ENCODE results near the gene ENTPD6.

ENTPD6 gene

GRCh38 chr20:25207960-25208534, 12.5 kb downstream of the ENTPD6 start:
- DNase-seq (ENCODE audit: low read depth in 3 of 3, low spot score in 1 of 3): no peak

DNA sequence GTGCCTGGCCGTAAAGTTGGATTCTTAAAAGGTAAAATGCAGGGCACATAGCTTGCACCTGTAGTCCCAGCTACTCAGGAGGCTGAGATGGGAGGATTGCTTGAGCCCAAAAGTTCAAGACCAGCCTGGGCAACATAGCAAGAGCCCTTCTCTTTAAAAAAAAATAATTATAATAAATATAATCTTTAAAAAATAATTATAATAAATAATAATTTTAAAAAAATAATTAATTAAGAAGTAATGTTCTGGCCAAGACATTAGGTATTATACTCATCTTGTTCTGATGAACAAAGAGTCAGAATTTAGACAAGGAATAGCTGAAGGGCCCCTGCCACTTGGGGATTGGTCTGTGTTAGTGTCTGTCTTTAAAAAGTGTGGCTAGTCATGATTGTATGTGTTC, 13.9 kb downstream of the ENTPD6 start:
- no peak for DNase-seq (ENCODE audit: low read depth in 3 of 3, low spot score in 1 of 3)

- no peak for DNase-seq (ENCODE audit: low read depth in 3 of 3, low spot score in 1 of 3)
These were observed 14.4 kb downstream of the ENTPD6 start for GRCh38 chr20:25209911-25210310.

GRCh38 chr20:25211273-25211672, 15.8 kb downstream of the ENTPD6 start:
- DNase-seq (ENCODE audit: low read depth in 3 of 3, low spot score in 1 of 3): no peak

- no peak for DNase-seq (ENCODE audit: low read depth in 3 of 3, low spot score in 1 of 3)
These were observed 16.7 kb downstream of the ENTPD6 start for GRCh38 chr20:25212242-25212641.

DNA sequence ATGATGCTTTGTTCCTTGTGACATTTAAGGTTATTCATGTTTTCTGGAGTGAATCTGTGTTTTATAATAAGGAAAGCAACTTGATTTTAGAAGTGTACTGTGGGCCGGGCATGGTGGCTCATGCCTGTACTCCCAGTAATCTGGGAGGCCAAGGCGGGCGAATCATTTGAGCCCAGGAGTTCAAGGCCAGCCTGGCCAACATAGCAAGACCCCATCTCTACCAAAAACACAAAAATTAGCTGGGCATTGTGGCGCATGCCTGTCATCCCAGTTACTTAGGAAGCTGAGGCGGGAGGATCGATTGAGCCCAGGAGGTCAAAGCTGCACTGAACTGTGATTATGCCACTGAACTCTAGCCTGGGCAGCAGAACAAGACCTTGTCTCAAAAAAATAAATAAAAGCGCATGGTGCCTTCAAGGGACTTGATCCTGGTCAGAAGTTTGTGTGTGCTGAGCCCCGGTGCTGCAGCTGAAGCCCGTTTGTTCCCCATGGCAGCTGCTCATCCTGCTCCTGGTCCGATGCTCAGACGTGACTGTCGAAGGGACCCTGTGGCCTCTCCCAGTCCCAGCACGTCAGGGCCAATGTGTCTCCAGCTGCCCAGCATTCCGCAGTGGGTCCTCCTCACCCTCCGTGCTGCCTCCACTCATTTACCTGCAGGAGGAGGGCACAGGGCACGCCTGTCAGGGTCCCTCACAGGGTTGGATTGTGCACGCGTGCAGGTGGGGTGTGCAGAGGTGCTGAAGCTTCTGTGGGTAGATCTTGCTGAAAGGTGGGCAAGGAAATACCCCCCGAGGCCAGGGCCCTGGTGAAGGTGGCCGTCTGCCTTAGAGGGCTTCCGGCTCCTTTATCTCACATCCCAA, 18.3 kb downstream of the ENTPD6 start:
- DNase-seq (ENCODE audit: low read depth in 3 of 3, low spot score in 1 of 3): no peak

DNA sequence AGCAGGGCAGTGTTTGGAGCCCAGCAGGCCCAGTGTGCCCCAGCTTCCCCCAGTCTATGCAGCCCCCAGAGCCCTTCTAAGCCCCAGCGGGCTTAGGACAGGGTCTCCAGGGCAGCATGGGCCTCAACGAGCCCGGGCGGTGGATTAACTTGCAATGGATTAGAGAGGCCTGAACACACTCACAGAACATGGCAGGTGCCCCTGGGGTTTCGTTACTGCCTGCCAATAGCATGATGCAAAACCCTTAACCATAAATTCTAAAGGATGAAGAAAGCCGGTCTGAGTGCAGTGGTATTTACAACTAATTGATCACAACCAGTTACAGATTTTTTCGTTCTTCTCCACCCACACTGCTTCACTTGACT, 18.9 kb downstream of the ENTPD6 start:
- no peak for DNase-seq (ENCODE audit: low read depth in 3 of 3, low spot score in 1 of 3)

- no peak for DNase-seq (ENCODE audit: low read depth in 3 of 3, low spot score in 1 of 3)
These were observed 19.3 kb downstream of the ENTPD6 start for GRCh38 chr20:25214819-25215218.

GRCh38 chr20:25215521-25215920, 20.0 kb downstream of the ENTPD6 start:
- no peak for DNase-seq (ENCODE audit: low read depth in 3 of 3, low spot score in 1 of 3)

GRCh38 chr20:25216199-25216945, 20.9 kb downstream of the ENTPD6 start:
- DNase-seq (ENCODE audit: low read depth in 3 of 3, low spot score in 1 of 3): no peak

GRCh38 chr20:25217161-25218108, 21.9 kb downstream of the ENTPD6 start:
- no peak for DNase-seq (ENCODE audit: low read depth in 3 of 3, low spot score in 1 of 3)

- DNase-seq (ENCODE audit: low read depth in 3 of 3, low spot score in 1 of 3): no peak
These were observed 22.6 kb downstream of the ENTPD6 start for GRCh38 chr20:25218109-25218486.

DNA sequence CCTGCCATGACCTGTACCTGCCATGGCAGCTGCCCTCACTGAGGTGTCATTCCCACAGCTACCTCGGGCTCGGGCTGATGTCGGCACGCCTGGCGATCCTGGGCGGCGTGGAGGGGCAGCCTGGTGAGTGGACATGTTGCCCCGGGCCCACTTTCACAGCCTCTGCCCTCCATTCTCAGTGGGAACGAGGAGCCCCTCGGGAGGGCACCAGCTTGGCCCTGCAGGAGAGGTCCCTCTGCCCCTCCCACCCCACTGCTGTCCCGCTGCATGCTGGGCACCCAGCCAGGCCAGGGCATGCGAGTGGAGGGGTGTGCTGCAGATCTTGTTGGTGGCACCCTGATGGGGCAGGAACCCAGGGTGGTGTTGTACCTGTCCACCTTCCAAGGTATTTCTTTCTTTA, 23.0 kb downstream of the ENTPD6 start:
- no peak for DNase-seq (ENCODE audit: low read depth in 3 of 3, low spot score in 1 of 3)

DNA sequence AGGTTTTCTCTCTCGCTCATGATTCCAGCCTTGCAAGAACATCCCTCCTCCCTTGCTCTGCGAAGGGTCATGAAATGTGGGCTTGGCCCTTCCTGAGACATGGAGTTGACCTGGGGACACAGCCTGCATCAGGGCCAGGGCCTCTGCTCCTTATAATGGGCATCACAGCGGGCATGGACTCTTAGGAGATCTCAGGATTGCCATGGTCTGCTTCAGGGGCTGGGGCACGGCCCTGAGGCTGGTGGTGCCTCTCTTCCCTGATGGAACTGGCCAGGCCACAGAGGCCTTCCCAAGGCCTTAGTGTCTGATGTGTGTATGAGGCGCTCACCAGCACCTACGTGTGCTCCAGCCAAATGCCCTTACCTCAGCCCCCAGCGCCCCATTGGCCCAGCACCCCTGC, 23.9 kb downstream of the ENTPD6 start:
- no peak for DNase-seq (ENCODE audit: low read depth in 3 of 3, low spot score in 1 of 3)

DNA sequence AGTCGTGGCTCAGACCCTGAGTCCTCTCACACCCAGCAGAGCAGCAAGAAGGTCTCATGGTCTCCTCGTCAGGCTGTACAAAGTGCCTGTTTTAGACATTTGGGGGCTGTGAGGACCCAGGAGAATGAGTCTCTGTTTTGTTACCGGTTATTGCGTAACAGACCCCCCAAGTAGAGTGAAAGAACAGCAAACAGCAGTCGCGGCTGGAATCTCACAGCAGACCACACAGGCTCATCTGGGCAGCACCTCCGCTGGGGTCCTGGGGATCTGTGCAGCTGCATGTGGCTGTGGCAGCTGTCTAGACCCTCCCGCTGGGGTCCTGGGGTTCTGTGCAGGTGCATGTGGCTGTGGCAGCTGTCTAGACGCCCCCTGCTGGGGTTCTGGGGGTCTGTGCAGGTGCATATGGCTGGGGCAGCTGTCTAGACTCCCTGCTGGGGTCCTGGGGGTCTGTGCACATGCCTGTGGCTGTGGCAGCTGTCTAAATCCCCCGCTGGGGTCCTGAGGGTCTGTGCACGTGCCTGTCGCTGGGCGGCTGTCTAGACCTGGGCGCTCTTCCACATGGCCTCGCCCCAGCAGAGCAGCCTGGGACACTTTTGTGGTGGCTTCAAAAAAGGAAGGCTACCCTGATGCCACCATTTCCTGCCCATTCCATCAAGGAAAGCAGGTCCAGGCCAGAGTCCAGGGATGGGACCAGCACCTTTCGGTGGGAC, 24.7 kb downstream of the ENTPD6 start:
- no peak for DNase-seq (ENCODE audit: low read depth in 3 of 3, low spot score in 1 of 3)

DNA sequence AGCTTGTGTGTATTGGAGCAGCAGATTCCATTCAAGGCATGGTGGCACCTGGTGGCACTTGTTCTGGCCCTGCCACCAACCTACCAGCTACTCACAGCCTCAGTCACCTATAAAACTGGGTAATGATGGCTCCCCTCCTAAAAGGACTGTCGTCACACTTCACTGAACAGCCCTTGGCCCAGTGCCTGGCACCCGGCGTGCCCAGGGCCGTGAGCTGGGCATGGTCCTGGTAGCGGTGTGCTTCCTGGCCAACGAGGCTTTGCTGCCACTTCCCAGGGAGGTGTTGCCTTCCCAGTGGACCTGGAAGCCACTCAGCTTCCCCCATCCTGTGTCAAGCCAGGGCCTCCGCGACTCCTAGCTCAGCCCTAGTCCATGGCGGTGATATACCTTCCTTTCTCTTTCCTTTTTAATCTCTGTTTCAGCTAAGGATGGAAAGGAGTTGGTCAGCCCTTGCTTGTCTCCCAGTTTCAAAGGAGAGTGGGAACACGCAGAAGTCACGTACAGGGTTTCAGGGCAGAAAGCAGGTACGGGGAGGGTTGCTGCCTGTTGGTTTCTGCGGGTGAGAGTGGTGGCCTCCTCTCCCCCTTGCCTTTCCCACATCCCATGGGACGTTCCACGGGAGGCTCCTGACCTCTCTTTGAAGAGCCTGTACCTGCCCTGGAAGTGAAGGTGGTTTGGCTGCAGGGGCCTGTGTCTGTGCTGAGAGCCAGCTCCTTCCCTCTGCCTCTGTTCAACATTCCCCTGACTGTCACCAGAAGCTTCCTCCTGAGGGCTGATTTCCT, 25.5 kb downstream of the ENTPD6 start:
- no peak for DNase-seq (ENCODE audit: low read depth in 3 of 3, low spot score in 1 of 3)

DNA sequence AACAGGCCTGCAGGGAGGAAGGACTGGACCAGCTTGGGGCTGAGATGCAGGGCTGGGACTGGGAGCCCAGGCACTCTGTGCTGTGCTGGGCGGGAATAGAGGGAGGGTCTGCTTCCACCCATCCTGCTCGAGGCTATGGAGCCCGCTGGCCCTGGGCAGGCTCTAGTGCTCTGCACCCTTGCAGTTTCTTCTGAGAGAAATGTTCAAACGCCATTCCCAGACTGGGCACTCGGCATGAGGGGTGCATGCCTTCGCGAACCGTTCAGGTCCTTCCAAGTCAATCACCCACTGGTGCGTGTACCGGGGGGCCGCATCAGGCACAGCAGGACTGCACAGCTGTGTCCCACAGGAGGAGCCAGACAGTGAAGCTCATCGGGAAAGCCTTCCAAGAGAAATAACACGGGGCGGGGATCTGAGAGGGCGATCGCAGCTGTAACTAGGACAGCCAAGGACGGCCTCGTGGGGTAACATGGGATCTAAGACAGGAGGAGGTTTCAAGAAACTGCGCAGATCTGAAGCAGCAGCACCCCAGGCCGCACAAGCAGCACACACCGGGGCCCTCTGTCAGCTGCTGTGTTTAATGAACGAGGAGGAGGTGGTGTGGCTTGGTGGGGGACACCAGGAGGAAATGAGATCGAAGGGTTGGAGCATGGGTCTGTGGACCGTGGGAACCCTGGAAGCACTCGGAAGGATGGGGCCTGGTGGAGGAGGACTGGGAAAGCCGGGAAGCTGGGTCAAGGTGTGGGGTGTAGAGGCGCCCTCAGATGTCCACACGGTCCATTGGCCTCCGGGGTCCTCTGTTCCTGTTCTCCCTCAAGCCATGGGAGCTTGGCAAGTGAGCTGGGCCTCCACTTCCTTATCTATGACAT, 26.3 kb downstream of the ENTPD6 start:
- no peak for DNase-seq (ENCODE audit: low read depth in 3 of 3, low spot score in 1 of 3)

DNA sequence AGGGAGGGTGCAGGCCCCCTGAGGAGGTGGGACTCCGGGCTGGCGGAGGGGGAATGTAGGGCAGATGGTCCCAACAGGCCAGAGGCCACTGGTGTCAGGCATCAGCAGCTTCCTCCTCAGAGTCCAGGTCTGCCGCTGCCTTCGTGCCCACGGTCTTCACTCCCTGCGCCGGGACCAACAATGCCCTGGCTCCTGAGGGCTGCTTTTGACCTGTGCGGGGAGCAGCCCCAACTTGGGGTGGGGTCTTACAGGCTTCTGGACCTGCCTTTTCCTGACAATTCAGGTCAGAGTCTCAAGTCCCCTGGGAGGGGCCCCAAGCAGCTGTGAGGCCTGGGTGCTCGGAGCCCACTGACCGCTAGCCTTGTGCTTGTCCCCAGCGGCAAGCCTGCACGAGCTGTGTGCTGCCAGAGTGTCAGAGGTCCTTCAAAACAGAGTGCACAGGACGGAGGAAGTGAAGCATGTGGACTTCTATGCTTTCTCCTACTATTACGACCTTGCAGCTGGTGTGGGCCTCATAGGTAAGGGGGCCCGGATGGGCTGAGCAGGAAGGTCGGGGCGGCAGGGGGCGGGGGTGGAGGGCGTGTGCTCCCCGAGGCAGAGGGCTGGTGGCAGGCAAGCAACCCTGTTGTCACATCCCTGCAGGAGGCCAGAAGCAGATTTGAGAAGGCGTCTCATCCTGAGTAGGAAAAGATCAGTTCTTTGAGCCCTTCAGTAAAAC, 27.1 kb downstream of the ENTPD6 start:
- no peak for DNase-seq (ENCODE audit: low read depth in 3 of 3, low spot score in 1 of 3)

Data from stimulated activated CD4-positive, alpha-beta T cell treated with anti-CD3 and anti-CD28 coated beads, TNF-alpha, amount 100 ng/mL, for 1 hour (primary cell).